ENCODE data around the gene ARHGEF37. TPM values are rescaled to one million over a fixed set of nuclear protein-coding genes. Genes with fewer than 3 reads are reported as not detected.
"Not testable (repeated sequence)": the region's sequence is repeated elsewhere in the genome, so short reads cannot be mapped to it uniquely, and the experiment has no call there.

Gene ARHGEF37
- 10 to 100 TPM; 14.2 to 23.5 TPM for total RNA-seq
- long read RNA-seq, full-length matches to known transcripts = 6 of 15 reads
- long read RNA-seq, partial matches to known transcripts = 5 of 15 reads
- long read RNA-seq, other reads (novel, unspliced or antisense) = 4 of 15 reads

GRCh38 chr5:149581192-149581861, at the start of gene ARHGEF37:
TSS of gene ARHGEF37 (plus strand) at chr5:149581498. CDS start at chr5:149597770, 16,272 bp downstream.
- intact Hi-C loops (cut with DNase I, micrococcal nuclease) = no loop called here
- peak; percentile 86 to 93 for DNase-seq
- peak; percentile 82 for ATAC-seq

GRCh38 chr5:149532413-149532812, 48.9 kb upstream of the ARHGEF37 start:
- intact Hi-C loops (cut with DNase I, micrococcal nuclease) = no loop called here
- DNase-seq = no peak
- no peak for ATAC-seq

GRCh38 chr5:149535787-149536186, 45.5 kb upstream of the ARHGEF37 start:
- ATAC-seq; DNase-seq; intact Hi-C loops (cut with DNase I, micrococcal nuclease): not testable (repeated sequence)

GRCh38 chr5:149537374-149537975, 43.8 kb upstream of the ARHGEF37 start:
- intact Hi-C loops (cut with DNase I, micrococcal nuclease) = no loop called here
- DNase-seq = no peak
- ATAC-seq = no peak

GRCh38 chr5:149540089-149540488, 41.2 kb upstream of the ARHGEF37 start:
- intact Hi-C loops (cut with DNase I, micrococcal nuclease) = no loop called here
- DNase-seq (no peak), ATAC-seq (no peak)

GRCh38 chr5:149541893-149542292, 39.4 kb upstream of the ARHGEF37 start:
- DNase-seq (no peak), ATAC-seq (no peak)
- intact Hi-C loops (cut with DNase I, micrococcal nuclease) = no loop called here

GRCh38 chr5:149543361-149544027, 37.8 kb upstream of the ARHGEF37 start:
- DNase-seq (no peak), ATAC-seq (no peak)
- intact Hi-C loops (cut with DNase I, micrococcal nuclease) = no loop called here

- no peak for DNase-seq
- intact Hi-C loops (cut with DNase I, micrococcal nuclease) = no loop called here
- ATAC-seq = no peak
Measured at GRCh38 chr5:149544028-149544420, 37.3 kb upstream of the ARHGEF37 start.

- no peak for ATAC-seq
- intact Hi-C loops (cut with DNase I, micrococcal nuclease) = no loop called here
- DNase-seq = no peak
Measured at GRCh38 chr5:149545327-149545726, 36.0 kb upstream of the ARHGEF37 start.

- intact Hi-C loops (cut with DNase I, micrococcal nuclease) = no loop called here
- peak; percentile 33 for ATAC-seq
- no peak for DNase-seq
Measured at GRCh38 chr5:149546974-149547373, 34.3 kb upstream of the ARHGEF37 start.

GRCh38 chr5:149549461-149550267, 31.6 kb upstream of the ARHGEF37 start:
- intact Hi-C loops (cut with DNase I, micrococcal nuclease) = no loop called here
- peak; percentile 39 to 45 for DNase-seq
- ATAC-seq = peak; percentile 8

- intact Hi-C loops (cut with DNase I, micrococcal nuclease) = no loop called here
- ATAC-seq = no peak
Measured at GRCh38 chr5:149550268-149550583, 31.1 kb upstream of the ARHGEF37 start.

GRCh38 chr5:149550594-149551226, 30.6 kb upstream of the ARHGEF37 start:
- intact Hi-C loops (cut with DNase I, micrococcal nuclease) = no loop called here
- peak; percentile 41 to 53 for DNase-seq

More at GRCh38 chr5:149550268-149550583, 31.1 kb upstream of the ARHGEF37 start:
- DNase-seq = no peak

GRCh38 chr5:149551227-149552037, 29.9 kb upstream of the ARHGEF37 start, which contains the start of gene CSNK1A1:
TSS of gene CSNK1A1 (minus strand) at chr5:149551439. CDS start at chr5:149550964, 475 bp downstream.
- ATAC-seq (peak; percentile 85), DNase-seq (peak; percentile 98)
- intact Hi-C loops (cut with DNase I, micrococcal nuclease) = no loop called here

More at GRCh38 chr5:149550594-149551226, 30.6 kb upstream of the ARHGEF37 start:
- peak; percentile 25 for ATAC-seq

- DNase-seq = no peak
Measured at GRCh38 chr5:149552038-149552494, 29.2 kb upstream of the ARHGEF37 start.

GRCh38 chr5:149552553-149553160, 28.6 kb upstream of the ARHGEF37 start:
- ATAC-seq (no peak), DNase-seq (no peak)
- intact Hi-C loops (cut with DNase I, micrococcal nuclease) = no loop called here

More at GRCh38 chr5:149552038-149552494, 29.2 kb upstream of the ARHGEF37 start:
- no peak for ATAC-seq
- intact Hi-C loops (cut with DNase I, micrococcal nuclease) = no loop called here

GRCh38 chr5:149559706-149560105, 21.6 kb upstream of the ARHGEF37 start:
- ATAC-seq (no peak), DNase-seq (no peak)
- intact Hi-C loops (cut with DNase I, micrococcal nuclease) = loop anchor here (5.0 to 10.0 kb wide), 3 partner anchors 117 to 175 kb away; no protein-coding TSS in a partner anchor
